HG02981 (cell line): ENCODE data around the gene PYGM.

ENCODE experiments used
- ATAC-seq: cut with Tn5 transposase; IDR thresholded peaks from one replicate; pipeline ENCODE4 v1.9.1; 2021; ENCODE audit warnings: mild to moderate bottlenecking, moderate library complexity; ENCODE audit not compliant: unreplicated experiment

Gene PYGM

DNA sequence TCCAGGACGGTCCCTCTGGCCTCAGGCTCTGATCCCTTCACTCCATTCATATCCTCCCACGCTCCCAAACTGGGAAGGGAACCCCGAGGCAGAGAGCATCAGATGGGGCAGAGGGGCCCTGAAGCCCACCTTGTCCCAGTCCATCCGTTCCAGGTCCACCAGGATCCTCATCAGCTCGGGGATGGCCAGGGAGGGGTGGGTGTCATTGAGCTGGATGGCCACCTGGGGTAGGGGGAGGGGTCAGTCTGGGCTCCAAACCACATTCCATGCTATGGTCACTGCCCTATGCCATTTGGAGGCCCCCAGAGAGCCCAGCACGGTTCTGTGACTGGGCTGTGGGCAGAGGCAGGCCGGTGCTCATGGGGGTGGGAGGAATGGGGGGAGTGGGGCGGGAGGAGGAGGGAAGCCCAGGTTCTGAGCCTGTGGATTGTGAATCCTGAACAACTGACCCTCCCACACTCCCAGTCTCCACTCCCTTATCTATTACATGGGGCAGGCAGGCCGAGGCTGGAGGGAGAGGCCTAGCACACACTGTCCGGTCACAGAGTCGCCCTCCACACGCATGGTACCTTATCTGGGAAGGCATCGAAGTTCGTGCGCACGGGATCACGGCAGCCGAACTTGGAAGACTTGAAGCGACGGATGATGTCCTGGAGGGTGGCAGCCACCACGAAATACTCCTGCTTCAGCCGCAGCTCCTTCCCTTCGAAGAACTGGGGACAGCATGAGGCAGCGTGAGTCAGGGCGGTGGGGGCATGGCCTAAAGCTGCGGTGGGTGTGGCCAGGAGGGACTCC, 5.5 kb downstream of the PYGM start:
- ATAC-seq: no peak

DNA sequence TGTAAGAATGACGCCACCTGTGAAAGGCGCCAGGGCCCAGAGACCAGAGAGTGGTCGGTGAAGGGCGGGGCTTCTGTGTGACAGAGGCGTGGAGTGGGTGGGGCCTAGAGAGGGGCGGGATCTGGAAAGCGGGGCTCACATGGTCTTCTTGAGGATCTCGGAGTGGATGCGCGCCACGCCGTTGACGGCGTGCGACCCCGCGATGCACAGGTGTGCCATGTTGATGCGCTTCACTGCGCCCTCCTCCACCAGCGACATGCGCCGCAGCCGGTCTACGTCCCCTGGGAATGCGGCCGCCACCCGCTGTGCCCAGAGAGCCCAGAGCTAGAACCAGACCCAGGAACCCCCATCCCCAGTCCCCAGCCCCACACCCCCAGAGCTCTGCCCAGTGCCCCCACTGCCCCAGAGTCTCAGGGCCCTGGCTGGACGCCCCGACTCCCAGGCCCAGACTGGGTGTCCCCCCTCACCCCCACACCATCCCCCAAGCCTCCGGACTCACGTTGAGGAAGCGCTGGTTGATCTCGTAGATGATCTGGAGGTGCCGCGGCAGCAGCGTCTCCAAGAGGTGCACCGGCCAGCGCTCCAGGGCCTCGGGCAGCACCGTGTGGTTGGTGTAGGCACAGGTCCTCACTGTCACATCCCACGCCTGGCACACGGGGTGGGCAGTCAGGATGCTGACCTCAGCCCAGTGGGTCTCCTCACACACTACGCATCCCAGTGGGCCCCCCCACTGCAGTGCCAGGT, 6.2 kb downstream of the PYGM start:
- ATAC-seq: no peak

DNA sequence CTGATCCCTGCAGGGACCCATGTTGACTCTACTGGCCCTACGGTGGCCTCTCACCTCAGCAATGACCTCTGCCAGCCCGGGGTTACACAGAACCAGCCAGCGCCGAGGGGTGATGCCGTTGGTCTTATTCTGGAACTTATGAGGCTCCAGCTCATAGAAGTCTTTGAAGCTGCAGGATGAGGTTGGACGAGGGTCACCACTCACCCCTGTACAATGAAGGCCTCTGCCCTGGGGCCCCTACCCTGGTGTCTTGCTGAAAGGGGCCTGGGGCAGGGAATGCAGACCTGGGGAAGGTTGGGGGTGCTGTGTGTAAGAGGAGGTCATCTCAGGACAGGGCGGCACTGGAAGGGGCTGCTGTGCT, 6.8 kb downstream of the PYGM start:
- ATAC-seq: no peak

DNA sequence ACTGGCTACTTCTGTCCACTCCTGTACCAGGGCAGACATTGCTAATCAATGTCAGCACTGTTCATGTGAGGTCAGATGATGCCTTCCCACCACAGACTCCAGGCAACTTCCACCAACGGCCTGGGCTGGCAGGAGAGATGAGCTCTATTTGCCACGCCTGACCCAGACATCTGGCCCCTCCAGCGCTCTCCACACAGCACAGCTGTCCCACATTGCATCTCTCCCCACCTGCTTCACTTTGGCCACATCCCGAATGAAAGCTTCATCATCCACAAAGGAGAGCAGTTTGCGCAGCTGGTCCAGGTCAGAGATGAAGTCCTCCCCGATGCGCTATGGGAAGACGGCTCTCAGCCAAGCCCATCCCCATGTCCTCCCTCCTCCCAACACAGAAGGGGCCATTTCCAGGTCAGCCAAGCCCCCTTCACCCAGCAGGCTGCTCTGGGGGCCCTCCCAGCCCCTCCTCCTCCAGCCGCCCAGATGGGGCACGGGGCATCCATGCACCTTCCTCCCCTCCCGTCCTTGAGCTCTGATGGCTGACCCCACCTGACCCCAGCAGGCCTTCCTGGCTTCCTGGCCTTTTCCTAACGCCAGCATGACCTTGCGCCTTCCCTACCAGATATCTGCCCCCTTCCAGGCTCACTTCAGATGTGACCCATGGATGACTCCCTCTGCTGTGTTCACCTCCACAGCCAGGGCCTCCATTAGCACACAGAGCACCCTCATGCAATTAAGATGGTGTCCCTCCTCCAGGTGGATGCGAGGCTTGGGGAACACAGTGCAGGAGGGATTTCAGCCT, 7.4 kb downstream of the PYGM start:
- ATAC-seq: no peak

DNA sequence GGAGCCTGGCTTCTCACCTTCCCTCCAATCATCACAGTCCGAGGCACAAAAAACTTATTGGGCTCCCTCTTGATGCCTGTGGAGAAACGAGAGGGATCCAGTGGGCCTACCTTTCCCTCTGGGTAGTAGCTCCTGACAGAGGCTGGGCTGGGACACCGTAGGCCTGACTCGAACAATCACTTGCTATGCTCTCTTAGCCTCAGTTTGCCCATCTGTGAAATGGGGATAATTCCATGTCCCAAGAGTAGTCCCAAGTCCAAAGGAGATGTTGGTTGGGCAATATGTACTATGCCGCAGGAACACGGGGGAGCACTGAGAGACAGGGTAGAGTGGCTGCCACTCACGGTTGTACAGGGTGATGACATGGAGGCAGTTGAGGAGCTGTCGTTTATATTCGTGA, 8.2 kb downstream of the PYGM start:
- ATAC-seq: no peak

DNA sequence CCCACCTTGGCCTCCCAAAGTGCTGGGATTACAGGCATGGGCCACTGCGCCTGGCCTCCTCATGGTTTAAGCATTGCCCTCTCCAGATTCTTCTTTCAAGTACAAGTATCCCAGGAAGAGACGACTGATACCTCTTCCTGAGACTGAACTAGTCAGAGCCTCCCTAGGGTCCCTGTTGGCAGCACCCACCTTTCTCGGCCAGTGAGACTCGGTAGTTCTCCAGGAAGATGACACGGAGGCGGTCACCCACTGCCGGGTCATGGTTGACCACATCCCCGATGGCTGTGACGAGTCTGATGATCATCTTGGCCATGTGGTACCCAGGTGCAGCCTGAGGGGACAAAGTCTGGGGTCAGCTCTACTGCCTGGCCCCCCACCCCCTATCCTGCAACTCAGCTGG, 8.6 kb downstream of the PYGM start:
- ATAC-seq: no peak

DNA sequence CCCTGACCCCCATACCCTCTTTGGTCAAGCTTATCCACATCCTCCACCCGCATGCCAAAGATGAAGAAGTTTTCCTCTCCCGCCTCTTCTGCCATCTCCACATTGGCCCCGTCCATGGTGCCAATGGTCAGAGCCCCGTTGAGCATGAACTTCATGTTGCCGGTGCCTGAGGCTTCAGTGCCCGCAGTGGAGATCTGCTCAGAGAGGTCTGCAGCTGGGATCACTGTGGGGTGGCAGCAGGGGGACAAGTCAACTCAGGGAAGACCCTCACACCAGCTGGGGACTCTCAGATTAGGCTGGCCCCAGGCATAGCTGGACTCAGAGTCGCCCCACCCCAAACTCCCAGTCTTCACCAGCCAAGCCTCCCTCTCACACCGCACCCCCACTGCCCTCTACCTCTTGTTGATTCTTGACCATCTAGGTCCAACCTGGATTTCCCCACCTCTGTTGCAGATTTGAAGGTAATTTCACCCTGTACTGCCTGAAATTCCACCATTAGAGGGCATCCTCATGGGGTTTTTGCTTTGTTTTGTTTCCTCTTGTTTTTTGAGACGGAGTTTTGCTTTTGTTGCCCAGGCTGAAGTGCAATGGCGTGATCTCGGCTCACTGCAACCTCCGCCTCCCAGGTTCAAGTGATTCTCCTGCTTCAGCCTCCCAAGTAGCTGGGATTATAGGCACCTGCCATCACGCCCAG, 9.3 kb downstream of the PYGM start:
- no peak for ATAC-seq

DNA sequence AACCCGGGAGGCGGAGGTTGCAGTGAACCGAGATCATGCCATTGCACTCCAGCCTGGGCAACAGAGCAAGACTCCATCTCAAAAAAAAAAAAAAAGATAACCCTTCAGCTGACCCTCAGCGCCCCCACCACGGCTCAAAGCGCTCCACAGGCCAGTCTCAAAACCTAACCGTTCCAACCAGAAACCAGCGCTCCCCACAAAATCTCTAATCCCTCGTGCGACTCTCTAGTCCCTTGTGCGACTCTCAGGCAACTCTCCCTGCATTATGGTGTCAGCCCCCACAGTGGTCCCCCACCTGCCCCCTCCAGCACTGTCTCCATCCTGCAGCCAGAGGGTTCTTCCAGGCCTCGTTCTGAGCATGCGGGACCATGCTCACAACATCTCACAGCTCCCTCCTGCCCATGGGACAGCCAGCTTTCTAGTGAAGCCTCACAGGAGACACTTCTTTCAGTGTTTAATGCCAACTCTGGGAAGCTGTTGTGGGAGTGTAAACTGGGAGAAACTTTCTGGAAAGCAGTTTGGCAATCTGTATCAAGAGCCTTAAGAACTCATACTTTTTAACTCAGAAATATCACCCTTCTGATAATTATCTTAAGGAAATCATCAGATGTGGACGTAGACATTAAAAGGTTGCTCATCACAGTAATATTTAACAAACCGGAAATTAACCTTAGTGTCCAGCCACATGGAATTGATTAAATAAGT, 11.7 kb downstream of the PYGM start:
- no peak for ATAC-seq

DNA sequence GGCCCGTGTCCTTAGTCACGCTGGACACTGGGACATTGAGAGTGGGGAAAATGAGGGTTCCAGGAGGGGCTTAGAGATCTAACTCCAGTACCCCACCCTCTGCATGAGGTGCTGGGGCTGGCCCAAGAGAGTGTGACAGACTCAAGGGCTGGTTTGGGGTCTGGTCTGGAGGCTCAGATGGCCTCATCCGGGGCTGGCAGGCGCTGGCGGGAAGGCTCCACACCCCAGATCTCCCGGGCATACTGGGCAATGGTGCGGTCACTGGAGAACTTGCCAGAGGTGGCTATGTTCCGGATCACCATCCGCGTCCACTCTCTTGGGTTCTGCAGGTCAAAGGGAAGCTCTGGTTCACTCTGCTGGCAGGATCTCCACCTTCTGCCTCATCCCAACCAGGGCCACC, 13.3 kb downstream of the PYGM start:
- ATAC-seq: no peak

DNA sequence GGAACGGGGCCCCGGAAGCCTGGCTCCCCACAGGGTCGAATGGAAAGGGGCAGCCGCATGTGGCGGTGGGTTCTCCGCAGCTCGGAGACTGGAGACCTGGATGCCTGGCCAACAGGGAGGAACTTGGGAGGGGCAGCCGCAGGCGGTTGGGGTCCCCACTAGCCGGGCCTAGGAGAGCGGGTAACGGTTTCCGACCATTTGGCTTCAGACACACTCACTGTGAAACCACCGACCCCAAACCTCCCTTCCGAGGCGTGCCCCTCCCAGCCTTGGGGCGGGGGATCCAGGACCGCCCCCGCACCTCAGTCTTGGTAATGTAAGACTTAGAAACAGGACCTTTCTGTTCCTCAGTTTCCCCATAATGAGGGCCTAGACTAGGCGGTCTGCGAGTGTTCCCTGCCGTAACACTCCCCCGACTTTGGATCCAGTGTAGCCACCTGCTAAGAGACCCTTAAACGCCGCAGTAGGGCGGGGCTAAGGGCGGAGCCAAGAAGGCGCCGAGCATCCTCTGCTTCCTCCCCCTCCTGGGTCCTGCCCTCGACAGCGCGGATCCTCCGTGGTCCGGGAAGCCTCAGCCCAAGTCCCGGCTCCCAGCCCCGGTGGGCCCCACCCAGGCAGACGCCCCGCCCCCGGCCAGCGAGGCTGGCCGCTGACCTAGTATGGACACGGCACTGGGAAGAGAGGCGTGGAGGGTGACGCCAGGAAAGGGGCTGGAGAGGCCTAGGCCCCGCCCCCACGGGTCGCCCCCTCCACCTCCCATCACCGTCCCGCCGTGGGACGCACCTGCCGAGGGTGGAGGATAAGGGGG, 14.0 kb downstream of the PYGM start:
- ATAC-seq: peak; percentile 28

DNA sequence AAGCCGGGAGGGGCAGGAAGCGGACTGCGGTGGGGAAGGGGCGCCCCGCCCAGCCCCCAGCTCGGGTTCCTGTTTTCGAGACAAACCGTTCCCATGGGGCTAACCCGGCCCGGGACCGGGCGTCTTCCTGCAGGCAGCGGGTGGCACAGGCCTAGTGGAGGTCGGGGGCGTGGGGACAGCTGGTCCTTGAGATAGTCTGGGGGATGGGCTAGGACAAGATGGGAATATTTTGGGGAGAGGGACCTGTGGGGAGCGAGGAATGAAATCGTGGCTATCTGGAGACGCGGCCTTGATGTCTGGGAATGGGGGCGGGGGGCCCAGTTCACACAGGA, 14.6 kb downstream of the PYGM start:
- ATAC-seq: no peak

DNA sequence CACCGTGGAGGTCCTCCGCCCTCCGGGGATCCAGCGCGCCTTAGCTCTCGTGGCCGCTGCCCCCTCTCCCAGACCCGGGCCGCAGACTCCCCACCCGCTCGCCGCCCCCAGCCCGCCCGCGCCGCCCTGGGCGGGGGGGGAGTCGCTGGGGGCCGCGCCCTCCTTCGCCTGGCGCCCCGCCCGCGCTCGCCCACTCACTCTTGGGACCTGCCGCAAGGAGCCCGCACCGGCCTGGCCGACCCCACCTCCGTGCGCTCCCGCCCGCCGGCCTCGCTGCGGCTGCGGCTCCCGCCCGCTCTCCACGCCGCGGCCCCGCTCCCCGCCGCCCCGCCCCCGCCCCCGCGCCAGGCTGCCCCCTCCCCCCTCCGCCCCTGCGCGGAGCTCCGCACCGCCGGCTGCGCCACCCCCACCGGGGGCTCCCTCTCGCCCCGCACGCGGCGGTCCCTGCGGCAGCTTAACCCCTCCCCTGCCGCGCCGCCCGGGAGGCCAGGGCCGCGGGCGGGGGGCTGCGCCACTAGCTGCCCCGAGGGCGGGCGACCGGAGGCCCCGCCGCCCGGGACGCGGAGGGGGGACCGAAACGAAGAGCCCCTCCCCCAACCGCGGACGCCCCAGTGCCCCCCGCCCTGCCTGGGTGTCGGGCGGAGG, 15.1 kb downstream of the PYGM start:
- no peak for ATAC-seq

DNA sequence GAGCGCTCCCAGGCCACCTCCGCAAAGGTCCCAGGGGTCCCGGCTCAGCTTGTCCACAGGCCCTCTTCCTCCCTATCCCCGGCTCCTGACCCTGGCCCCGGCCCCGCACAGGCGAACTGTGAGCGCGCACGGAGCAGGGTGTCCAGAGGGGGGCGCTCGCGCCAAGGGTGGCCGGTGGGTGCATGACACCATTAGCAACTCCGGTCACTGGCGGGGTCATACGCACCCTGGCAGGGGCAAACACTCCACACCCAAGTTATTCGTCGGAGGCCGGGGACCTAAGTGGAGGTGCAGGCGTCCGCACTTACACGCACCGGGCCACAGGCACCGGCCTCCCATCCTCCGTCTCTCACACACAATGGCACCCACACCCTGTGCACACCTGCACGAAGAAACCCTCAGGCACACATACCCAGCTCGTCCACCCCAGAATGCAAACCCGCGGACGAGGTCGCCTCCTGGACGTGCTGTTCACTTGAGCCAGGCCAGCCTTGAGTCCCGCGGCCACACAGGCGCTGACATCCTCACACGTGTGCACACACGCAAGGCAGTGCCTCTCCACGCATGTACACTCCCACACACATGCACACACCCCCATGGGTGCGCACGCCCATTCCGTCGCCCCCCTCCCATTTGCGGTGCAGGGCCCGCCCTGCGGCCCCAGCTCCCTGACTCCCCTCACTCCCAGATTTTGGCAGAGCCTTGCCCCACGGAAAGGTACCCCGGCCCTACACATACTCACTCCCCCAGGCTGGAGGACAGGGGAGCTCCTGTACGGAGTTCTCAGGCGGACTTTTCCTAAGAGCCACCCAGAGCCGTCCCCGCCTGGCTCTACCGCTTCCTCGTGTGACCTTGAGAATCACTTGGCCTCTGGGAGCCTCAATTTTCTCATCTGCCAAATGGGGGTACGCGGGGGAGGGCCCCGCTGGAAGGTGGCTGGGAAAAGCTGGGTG, 15.9 kb downstream of the PYGM start, which contains the start of gene RASGRP2:
Gene RASGRP2 (minus strand): TSS at position 552 of the 953 bp plus-strand sequence. CDS start 1,276 bp downstream, outside the sequence.
- ATAC-seq: no peak

DNA sequence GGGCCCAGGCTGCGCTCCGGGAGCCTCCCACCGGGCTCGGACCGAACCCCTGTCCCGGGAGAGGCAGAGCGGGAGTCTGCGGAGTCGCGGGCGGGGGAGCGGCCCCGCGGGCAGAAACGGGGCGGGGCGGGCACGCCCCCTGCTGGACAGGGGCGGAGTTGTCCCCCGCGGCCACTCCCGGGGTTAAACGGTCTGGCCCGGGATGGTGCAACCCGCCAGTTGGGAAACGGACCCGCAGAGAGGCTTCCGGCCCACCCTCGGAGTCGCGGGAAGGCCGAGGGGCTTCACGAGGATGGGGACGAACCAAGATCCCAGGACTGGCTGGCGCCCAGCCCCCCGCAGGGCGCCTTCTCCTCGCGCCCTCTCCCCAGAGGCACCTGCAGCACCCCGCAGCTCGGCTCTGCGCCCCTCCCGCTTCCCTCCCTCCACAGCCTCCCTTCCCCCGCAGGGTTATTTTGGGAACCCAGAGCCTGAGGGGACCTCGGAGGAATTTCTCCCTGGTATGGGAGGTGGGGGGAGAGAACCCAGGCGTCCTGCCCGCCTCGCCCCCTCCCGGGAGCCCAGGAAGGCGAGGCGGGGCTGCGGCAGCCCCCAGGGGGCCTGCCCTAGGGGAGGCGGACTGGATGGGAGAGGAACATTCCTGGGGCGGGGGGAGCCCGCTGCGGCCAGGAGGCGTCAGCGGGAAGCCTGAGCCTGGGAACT, 16.7 kb downstream of the PYGM start:
- no peak for ATAC-seq

DNA sequence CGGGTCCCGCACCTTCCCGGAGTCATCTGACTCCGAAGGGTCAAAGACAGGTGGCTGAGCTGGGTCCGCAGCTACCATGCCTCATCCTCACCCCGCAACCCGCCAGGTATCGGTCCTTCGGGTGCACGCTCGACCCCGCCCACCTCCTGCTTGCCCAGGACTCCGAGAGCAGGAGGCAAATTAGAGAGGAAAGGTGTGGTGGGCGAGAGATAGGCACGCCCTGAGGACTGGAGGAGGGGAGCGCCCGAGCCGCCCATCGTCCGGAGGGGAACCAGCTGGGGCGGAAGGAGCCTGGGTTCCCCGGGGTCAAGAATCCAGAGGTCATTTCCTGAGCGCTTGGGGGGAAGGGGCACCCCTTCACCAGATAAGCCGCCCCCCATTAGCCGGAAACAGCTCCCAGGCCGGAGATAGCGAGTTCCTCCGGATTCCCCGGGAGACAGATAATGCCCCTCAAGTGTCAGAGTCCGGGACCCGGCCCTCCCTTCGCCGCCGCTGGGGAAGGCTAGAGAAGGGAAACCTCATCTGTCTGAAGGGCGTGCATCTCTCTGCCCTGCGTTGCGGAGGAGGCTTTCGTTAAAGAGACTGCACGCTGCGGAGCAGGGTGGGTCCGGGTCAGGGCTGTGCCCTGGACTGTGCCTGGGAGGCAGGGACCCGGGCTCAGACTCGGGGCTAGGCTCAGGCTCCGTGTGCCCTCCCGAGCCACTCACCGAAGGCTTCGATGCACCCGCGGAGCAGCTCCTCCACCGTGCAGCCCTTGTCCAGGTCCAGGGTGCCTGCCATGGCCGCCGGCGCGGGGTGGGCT, 17.5 kb downstream of the PYGM start:
- ATAC-seq: no peak

DNA sequence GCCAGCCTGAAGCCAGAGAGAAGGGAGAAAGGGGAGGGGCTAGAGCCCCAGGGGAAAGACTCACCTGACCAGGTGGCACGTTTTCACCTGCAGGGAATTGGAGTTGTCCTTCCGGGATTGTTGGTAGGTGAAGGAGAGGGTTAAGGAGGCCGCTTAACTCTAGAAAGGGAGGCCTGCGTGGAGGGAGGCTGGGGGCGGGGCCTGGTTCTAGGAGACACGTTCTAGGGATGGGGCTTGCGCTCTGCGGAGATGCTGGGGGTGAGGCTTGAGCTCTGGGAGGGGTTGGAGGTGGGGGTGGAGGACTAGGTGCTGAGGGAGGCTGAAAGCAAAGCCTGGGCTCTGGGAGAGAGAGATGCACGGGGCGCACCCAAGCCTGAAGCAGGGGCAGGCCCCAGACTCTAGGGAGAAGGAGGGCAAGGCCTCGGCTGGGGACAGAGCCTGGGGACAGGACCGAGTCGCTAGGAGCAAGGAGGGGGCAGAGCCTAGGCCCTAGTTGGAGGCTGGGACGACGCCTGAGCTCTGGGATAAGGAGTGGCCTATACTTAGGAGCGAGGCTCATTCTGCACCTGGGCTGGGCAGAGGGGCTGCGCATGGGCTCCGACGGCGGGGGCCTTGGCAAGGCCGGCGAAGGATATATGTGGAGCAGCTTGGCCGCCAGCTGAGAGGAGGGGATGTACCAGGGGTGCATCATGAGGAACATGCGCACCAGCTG, 18.2 kb downstream of the PYGM start:
- ATAC-seq: no peak
